Mesenchymal stem cell (in vitro differentiated cells and primary cell): ENCODE data around the gene SENP3.

Experiments used
- DNase-seq: peaks from one replicate; pipeline ENCODE4 v3.0.0-alpha.2; 2013
- H2AFZ ChIP-seq: one replicate; pipeline ENCODE4 v1.6.1; 2013; ENCODE audit warnings: low read depth, mild to moderate bottlenecking, control low read depth, inconsistent platforms, low read length, moderate library complexity
- H2AK5ac ChIP-seq: 2 replicates; pipeline ENCODE4 v1.6.1; 2013; ENCODE audit warnings: low read length, moderate library complexity, mild to moderate bottlenecking, inconsistent platforms; ENCODE audit not compliant: severe bottlenecking
- H2BK120ac ChIP-seq: one replicate; pipeline ENCODE4 v1.6.1; 2013; ENCODE audit warnings: low read depth, mild to moderate bottlenecking, inconsistent platforms, low read length, moderate library complexity
- H2BK12ac ChIP-seq, 2 experiments: one replicate each; pipeline ENCODE4 v1.6.1; 2013; ENCODE audit warnings: inconsistent platforms in 2 of 2, low read length in 2 of 2, mild to moderate bottlenecking in 2 of 2, moderate library complexity in 2 of 2, control low read depth in 1 of 2
- H2BK15ac ChIP-seq: one replicate; pipeline ENCODE4 v1.6.1; 2013; ENCODE audit warnings: mild to moderate bottlenecking, low read depth, inconsistent platforms; ENCODE audit not compliant: poor library complexity, severe bottlenecking
- H2BK5ac ChIP-seq: 2 replicates; pipeline ENCODE4 v1.6.1; 2013; ENCODE audit warnings: low read depth, mild to moderate bottlenecking, low read length, control low read depth, inconsistent platforms; ENCODE audit not compliant: poor library complexity, severe bottlenecking
- H3K14ac ChIP-seq, 2 experiments: one replicate each; pipeline ENCODE4 v1.6.1; 2013; ENCODE audit warnings: inconsistent platforms in 2 of 2, low read length in 2 of 2, control low read depth in 1 of 2, mild to moderate bottlenecking in 1 of 2, moderate library complexity in 1 of 2
- H3K18ac ChIP-seq, 2 experiments: one replicate each; pipeline ENCODE4 v1.6.1; 2013; ENCODE audit warnings: inconsistent platforms in 2 of 2, low read length in 2 of 2, control low read depth in 1 of 2, low read depth in 1 of 2, mild to moderate bottlenecking in 1 of 2
- H3K23ac ChIP-seq, 2 experiments: one replicate each; pipeline ENCODE4 v1.6.1; 2013; ENCODE audit warnings: inconsistent platforms in 2 of 2, low read length in 2 of 2, mild to moderate bottlenecking in 2 of 2, moderate library complexity in 2 of 2, control low read depth in 1 of 2
- H3K27ac ChIP-seq: 2 replicates; pipeline ENCODE4 v1.5.1; 2013; ENCODE audit warnings: mild to moderate bottlenecking, moderate library complexity, low read length, control low read depth, inconsistent platforms; ENCODE audit not compliant: poor library complexity, severe bottlenecking
- H3K27me3 ChIP-seq, 2 experiments: 2 replicates each; pipeline versions ENCODE4 v1.6.1 to v1.7.0; 2013; ENCODE audit warnings: low read length in 2 of 2, mild to moderate bottlenecking in 2 of 2, moderate library complexity in 2 of 2, control low read depth in 1 of 2, inconsistent platforms in 1 of 2; ENCODE audit not compliant: control insufficient read depth in 1 of 2, insufficient read depth in 1 of 2
- H3K36me3 ChIP-seq, 2 experiments: 2 replicates each; pipeline versions ENCODE4 v1.6.1 to v1.7.0; 2013; ENCODE audit warnings: low read length in 2 of 2, control low read depth in 1 of 2, inconsistent platforms in 1 of 2, low read depth in 1 of 2, mild to moderate bottlenecking in 1 of 2; ENCODE audit not compliant: insufficient read depth in 2 of 2, control insufficient read depth in 1 of 2
- H3K4ac ChIP-seq, 2 experiments: one replicate each; pipeline ENCODE4 v1.6.1; 2013; ENCODE audit warnings: inconsistent platforms in 2 of 2, low read length in 2 of 2, mild to moderate bottlenecking in 2 of 2, moderate library complexity in 2 of 2, control low read depth in 1 of 2, low read depth in 1 of 2
- H3K4me1 ChIP-seq: 2 replicates; pipeline ENCODE4 v1.6.1; 2013; ENCODE audit warnings: low read depth, low read length, control low read depth; ENCODE audit not compliant: control insufficient read depth, insufficient read depth
- H3K4me2 ChIP-seq: 2 replicates; pipeline ENCODE4 v1.6.1; 2013; ENCODE audit warnings: low read length, mild to moderate bottlenecking, inconsistent platforms; ENCODE audit not compliant: poor library complexity, severe bottlenecking
- H3K4me3 ChIP-seq, 2 experiments: 2 replicates each; pipeline versions ENCODE4 v1.5.1 to v1.7.0; 2013; ENCODE audit warnings: low read length in 2 of 2, mild to moderate bottlenecking in 2 of 2, control low read depth in 1 of 2, low read depth in 1 of 2; ENCODE audit not compliant: insufficient read depth in 1 of 2
- H3K79me1 ChIP-seq: replicated peaks from 2 replicates; pipeline ENCODE4 v1.6.1; 2013; ENCODE audit warnings: mild to moderate bottlenecking, control low read depth, low read length, inconsistent platforms; ENCODE audit not compliant: poor library complexity, severe bottlenecking
- H3K9ac ChIP-seq: 2 replicates; pipeline ENCODE4 v1.7.0; 2013; ENCODE audit warnings: mild to moderate bottlenecking, low read length, moderate library complexity
- H3K9me3 ChIP-seq: 2 replicates; pipeline ENCODE4 v1.7.0; 2013; ENCODE audit warnings: mild to moderate bottlenecking, low read length; ENCODE audit not compliant: control insufficient read depth
- H4K8ac ChIP-seq: one replicate; pipeline ENCODE4 v1.6.1; 2013; ENCODE audit warnings: inconsistent platforms, mild to moderate bottlenecking, low read length, moderate library complexity
- H4K91ac ChIP-seq: one replicate; pipeline ENCODE4 v1.6.1; 2013; ENCODE audit warnings: mild to moderate bottlenecking, low read length, inconsistent platforms
- WGBS: methylation state at CpG from one replicate; pipeline ENCODE4 v1.1.7; 2013; ENCODE audit warnings: mixed read lengths; 5-methylcytosine and 5-hydroxymethylcytosine counted together

Gene SENP3

DNA sequence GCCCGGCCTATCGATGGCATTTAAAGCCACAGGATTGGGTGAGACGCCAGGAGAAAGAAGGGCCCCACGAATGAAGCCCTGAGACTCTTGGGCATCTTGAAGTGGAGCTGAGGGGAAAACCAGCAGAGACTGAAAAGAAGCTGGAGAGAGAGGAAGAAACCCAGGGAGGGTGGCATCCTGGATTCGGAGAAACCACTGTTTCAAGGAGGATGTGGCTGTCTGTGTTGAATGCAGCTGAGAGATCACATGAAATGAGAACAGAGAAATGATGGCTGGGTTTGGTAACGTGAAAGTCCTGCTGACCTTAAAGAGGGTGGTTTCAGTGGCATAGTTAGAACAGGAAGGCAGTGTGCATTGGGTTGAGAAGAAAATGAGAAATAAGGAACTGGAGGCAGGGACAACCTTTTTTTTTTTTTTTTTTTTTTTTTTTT, 9.1 kb upstream of the SENP3 start:
- 97% methylated on average over 6 of the region's 6 CpGs for WGBS
- peaks cover 18% of the 10 kb centered on the region for H3K4me1 ChIP-seq
- H4K91ac ChIP-seq, result no peak overlapping the region

DNA sequence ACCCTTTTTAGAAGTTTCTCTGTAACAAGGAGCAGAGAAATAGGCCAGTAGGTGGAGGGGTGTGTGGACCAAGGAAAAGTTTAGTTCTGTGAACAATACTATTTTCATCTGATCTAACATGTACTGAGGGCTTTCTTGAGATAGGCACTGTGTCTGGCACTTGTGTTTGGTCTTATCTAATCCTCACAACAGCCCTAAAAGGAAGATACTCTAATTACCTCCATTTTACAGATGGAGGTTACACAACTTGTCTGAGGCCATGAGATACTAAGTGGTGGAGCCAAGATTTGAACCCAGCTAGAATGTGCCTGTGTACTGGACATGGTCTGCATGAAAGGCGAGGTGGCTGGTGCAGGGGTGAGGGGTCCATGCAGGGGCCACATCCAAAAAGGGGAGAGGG, 8.4 kb upstream of the SENP3 start:
- WGBS, result 100% methylated on average over 1 of the region's 1 CpG
- no peak overlapping the region for H3K14ac ChIP-seq
- no peak overlapping the region for H2BK120ac ChIP-seq

More for the DNA sequence above, 9.1 kb upstream of the SENP3 start:
- Histone ChIP-seq H2BK15ac (no peak overlapping the region), H3K4me2 (no peak overlapping the region), H3K14ac (no peak overlapping the region), H3K4ac (no peak overlapping the region), H2AK5ac (no peak overlapping the region), H2BK12ac (no peak overlapping the region), H3K18ac (no peak overlapping the region), H3K79me1 (peaks cover 3% of the 10 kb centered on the region), H3K9me3 (no peaks in the 10 kb centered on the region), H3K9ac (no peak overlapping the region), H3K4me3 (no peak overlapping the region), H3K27ac (no peak overlapping the region), H3K36me3 (peaks cover 5 to 6% of the 10 kb centered on the region in 2 experiments), H2BK120ac (no peak overlapping the region), H4K8ac (no peak overlapping the region), H3K27me3 (no peaks in the 10 kb centered on the region), H2AFZ (no peak overlapping the region), H2BK5ac (no peak overlapping the region), H3K23ac (no peak overlapping the region)
- no peak for DNase-seq

DNA sequence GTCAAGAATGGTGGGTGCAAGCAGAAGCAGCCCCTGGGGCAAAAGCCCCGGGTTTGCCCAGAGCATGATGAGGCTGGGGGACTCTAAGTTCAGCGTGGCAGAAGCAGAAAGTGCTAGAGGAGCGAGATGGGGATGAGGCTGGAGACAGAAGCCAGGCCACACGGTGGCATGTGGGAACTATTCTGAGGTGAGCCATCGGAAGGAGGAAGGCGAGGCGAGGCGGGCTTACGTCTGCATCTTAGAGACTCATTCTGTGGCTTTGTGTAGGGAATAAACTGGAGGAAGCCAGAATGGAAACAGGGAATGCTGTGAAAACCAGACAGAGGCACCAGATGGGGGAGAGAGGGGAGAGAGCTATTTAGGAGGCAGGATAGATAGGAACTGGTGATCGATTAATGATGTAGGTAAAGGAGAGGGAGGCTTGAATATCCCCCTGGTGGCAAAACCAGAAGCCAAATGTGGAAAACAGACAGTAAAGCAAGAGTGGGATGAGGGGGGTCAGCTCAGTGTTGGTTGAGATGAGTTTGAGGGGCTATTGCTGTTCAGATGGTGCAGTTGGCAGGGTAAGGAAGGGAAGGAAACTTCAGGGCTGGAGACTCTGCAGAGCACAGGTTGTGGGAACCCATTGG, 6.3 kb upstream of the SENP3 start:
- Histone ChIP-seq H3K23ac (no peak overlapping the region), H2BK15ac (no peak overlapping the region), H4K91ac (no peak overlapping the region), H3K27me3 (no peaks in the 10 kb centered on the region), H3K14ac (no peak overlapping the region), H2AK5ac (no peak overlapping the region), H3K18ac (no peak overlapping the region), H3K4ac (no peak overlapping the region), H3K36me3 (peaks cover 5 to 6% of the 10 kb centered on the region in 2 experiments), H4K8ac (no peak overlapping the region), H3K4me3 (no peak overlapping the region), H3K79me1 (no peaks in the 10 kb centered on the region), H3K4me2 (no peak overlapping the region), H2BK5ac (no peak overlapping the region), H2BK120ac (no peak overlapping the region), H3K4me1 (peaks cover 14% of the 10 kb centered on the region), H3K9me3 (no peaks in the 10 kb centered on the region), H2BK12ac (no peak overlapping the region), H2AFZ (no peak overlapping the region), H3K9ac (no peak overlapping the region), H3K27ac (no peak overlapping the region)
- no peak for DNase-seq
- 52% methylated on average over 10 of the region's 10 CpGs for WGBS

More for the DNA sequence above, 8.4 kb upstream of the SENP3 start:
- Histone ChIP-seq H3K18ac (no peak overlapping the region), H2AFZ (no peak overlapping the region), H4K8ac (no peak overlapping the region), H3K4me2 (no peak overlapping the region), H2BK5ac (no peak overlapping the region), H3K4me1 (peaks cover 23% of the 10 kb centered on the region), H3K27ac (no peak overlapping the region), H4K91ac (no peak overlapping the region), H3K27me3 (no peaks in the 10 kb centered on the region), H3K4ac (no peak overlapping the region), H2BK15ac (no peak overlapping the region), H3K4me3 (no peak overlapping the region), H3K36me3 (peaks cover 5 to 6% of the 10 kb centered on the region in 2 experiments), H3K9me3 (no peaks in the 10 kb centered on the region), H3K9ac (no peak overlapping the region), H3K79me1 (peaks cover 3% of the 10 kb centered on the region), H2AK5ac (no peak overlapping the region), H2BK12ac (no peak overlapping the region), H3K23ac (no peak overlapping the region)
- no peak for DNase-seq

DNA sequence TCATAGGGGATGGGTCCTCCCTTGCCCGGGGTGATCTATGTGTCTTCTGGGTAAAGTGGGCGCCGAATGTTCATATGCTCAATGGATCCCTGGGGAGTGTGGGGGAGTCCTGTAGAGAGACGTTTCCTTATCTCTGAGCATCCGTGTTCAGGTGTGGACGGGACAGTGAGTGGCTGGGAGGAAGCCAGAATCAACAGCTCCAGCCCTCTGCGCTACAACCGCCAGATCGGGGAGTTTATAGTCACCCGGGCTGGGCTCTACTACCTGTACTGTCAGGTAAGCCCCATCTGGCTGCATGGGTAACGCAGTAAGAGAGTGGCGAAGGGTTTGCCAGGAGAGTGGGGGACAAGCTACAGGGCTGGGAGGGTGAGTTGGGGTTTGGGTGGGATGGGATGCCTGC, 5.1 kb upstream of the SENP3 start:
- no peak overlapping the region for H3K27ac ChIP-seq
- no peak overlapping the region for H3K18ac ChIP-seq
- 91% methylated on average over 12 of the region's 12 CpGs for WGBS
- H3K14ac ChIP-seq, result no peak overlapping the region
- H4K8ac ChIP-seq, result no peak overlapping the region
- no peak overlapping the region for H3K4ac ChIP-seq
- no peak overlapping the region for H4K91ac ChIP-seq
- H2BK15ac ChIP-seq, result no peak overlapping the region
- H2BK5ac ChIP-seq, result no peak overlapping the region
- no peak for DNase-seq
- no peak overlapping the region for H3K4me2 ChIP-seq
- H3K4me1 ChIP-seq, result peaks cover 14% of the 10 kb centered on the region
- H3K36me3 ChIP-seq, result peaks cover 5 to 6% of the 10 kb centered on the region in 2 experiments
- no peak overlapping the region for H2AK5ac ChIP-seq
- no peak overlapping the region for H2BK120ac ChIP-seq
- no peaks in the 10 kb centered on the region for H3K27me3 ChIP-seq
- H3K79me1 ChIP-seq, result no peaks in the 10 kb centered on the region
- no peak overlapping the region for H2AFZ ChIP-seq
- no peak overlapping the region for H3K23ac ChIP-seq
- H3K9me3 ChIP-seq, result no peaks in the 10 kb centered on the region
- no peak overlapping the region for H2BK12ac ChIP-seq
- H3K9ac ChIP-seq, result no peak overlapping the region
- no peak overlapping the region for H3K4me3 ChIP-seq
